NOMO-1 treated with DMSO at 0.1 percent for 48 hours (cell line): Measurements from ENCODE around the gene PMEL.
"Not testable (repeated sequence)": the region's sequence is repeated elsewhere in the genome, so short reads cannot be mapped to it uniquely, and the experiment has no call there.

Source experiments
- DNase-seq: peaks from one replicate; lab custom pipeline; 2025; ENCODE audit not compliant: unreplicated experiment; lab: John Stamatoyannopoulos, UW

Gene PMEL

DNA sequence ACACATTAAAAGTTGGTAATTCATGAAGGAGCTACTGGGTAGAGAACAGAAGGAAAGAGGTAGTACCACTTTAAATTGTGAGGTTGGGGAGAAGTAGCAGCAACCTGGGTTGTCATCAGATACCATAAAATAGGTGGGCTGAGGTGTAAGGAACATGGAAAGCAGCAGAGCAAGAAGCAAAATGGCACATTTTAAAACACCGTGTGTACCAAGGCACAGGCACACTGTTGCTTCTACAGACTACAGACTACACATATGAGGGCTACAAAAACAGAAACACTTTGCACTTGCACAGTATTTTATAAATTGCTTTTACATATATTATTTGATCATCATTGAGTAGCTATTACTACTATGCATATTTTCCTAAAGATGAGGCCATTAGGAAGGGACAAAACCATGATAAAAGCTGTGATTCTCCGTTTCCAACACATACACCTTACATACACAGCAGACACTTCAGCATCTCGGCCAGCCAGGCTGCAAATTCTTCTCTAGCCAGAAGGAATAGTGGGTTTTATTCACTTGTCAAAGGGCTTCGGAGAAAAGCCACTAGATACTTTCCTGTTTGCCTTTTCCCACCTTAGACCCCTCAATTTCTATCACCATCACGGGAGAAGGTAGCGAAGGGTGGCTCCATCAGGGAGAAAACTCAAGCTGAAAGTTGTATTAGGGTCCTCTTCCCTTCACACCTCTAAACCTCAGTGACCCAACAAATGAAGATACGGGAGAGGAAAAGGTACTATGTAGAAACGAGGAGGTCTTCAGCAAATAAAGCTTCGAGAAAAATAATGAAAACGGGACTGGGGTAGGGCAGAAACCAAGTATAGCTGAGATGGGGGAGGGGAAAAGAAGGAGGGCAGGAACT, 39.7 kb downstream of the PMEL start:
- no peak for DNase-seq

DNA sequence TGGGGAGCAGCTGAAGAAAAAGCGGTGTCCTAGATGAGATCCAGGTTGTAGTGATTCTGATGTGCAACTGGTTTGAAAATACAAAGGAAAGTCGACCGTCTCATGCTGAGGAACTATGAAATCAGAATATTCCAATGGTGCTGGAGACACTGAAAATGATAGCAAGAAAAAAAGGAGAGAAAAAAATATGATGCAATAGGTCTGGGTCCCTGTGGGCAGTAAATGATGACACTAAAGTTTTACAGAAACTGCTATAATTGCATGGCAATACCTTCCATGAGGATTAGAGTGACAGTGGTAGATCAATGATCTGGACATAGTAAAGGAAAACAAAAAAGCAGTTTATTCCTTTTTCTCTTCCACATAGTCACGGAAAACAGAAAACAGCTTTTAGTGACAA, 40.5 kb downstream of the PMEL start:
- DNase-seq: peak; percentile 5

DNA sequence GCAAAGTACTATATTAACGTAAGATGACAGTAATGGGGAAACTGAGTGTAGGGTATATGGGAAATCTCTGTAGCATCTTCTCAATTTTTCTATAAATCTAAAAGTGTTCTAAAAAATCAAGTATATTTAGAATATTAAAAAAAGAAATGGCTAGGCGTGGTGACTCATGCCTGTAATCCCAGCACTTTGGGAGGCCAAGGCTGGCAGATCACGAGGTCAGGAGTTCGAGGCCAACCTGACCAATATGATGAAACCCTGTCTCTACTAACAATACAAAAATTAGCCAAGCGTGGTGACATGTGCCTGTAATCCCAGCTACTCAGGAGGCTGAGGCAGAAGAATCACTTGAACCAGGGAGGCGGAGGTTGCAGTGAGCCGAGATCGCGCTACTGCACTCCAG, 42.2 kb downstream of the PMEL start:
- DNase-seq: not testable (repeated sequence)

DNA sequence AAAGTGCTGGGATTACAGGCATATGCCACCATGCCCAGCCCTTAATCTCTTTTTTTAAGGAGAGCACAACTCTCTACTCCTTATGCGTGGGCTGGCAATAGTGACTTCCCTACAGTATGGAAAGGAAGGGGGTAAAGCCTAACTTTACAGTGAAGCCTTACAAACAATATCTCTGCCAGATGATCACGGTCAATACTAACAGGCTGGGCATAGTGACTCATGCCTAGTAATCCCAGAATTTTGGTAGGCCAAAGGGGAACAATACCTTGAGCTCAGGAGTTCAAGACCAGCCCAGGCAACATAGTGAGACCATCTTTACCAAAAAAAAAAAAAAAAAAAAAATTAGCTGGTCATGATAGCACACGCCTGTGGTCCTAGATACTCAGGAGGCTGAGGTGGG, 43.7 kb downstream of the PMEL start:
- no peak for DNase-seq

DNA sequence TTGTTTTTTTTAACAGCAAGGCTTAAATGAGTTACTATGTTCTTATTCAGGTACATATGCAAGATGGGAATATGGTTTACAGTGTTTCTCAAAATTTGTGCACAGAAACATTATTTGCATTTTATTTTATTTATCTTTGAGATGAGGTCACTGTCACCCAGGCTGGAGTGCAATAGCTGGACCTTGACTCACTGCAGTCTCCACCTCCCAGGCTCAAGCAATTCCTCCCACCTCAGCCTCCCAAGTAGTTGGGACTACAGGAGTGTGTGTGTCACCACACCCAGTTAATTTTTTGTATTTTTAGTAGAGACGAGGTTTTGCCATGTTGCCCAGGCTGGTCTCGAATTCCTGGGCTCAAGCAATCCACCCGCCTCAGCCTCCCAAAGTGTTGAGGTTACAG, 46.8 kb downstream of the PMEL start:
- not testable (repeated sequence) for DNase-seq

DNA sequence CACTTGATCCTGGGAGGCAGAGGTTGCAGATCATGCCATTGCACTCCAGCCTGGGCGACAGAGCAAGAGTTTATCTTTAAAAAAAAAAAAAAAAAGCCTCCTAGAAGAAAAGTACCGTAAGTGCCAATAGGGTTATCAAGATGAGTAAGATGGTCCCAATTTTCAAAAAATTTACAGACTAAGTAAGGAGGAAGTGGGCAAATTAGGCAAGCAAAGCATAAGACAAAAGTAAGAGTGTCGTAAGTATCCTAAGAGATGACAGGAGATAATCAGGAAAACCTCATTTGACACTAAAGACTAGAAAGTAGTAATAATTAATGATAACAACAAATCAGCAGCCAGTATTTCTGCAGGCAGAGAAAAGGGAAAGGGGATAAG, 50.4 kb downstream of the PMEL start:
- DNase-seq: peak; percentile 72

DNA sequence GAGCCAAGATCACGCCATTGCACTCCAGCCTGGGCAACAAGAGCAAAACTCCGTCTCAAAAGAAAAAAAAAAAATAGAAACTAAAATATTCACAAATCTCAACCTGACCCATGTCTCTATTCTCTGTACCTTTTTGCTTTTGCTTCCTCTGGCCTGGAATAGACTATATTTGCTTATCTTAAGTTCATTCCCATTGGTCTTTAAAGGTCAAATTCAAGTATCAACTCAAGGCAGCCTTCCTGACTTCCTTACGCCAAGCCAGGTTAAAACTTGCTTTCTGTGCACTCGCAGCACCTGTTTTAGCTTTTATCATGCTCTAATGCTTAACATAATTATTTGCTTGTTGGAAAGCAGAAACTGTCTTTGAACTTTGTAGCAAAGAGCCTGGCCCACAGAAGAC, 52.9 kb downstream of the PMEL start:
- DNase-seq: no peak

DNA sequence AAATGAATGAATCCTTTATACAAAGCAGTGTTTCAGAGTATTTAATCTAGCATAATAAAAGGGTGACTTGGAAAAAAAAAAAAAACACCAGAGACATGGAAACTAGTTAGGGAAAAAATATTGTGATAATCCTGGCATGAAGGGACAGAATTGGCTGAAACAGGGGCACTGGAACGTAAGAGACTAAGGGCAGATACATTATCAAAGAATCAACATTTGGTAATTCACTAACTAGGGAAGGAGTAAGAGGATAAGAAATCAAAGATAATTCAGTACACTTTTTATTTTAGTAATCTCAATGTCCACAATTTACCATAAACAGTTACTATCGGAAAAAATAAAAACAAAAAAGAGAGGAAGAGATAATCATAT, 56.3 kb downstream of the PMEL start:
- DNase-seq: no peak

DNA sequence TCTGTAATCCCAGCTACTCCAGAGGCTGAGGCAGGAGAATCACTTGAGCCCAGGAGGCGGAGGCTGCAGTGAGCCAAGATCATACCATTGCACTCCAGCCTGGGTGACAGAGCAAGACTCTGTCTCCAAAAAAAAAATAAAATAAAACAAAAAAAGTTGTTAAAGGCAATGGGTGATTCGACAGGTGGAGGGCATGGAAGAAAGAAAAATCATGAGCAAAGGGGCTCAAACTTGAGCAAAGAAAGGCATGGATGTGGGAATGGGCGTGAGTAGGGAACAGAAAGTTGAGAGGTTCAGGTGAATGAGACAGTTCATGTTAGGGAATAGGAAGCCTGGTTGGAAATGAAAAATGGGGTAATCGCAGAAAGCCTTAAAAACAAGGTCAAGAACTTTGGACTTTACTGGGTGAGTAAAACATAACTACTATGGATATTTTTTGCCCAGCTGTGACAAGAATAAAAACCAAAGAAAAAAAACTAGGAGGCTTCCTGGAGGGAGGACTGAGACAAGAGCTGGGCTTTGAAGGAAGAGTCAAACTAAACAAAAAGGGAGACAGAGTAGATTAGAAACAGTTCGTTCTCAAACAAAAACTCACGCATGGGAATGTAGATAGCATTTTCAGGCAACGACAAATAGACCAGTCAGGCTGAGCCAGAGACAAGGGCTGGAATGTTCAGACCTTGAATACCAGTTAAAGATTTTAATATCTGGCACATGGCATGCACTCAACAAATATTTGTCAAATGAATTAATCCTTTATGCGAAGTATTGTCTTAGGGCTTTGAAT, 56.9 kb downstream of the PMEL start:
- DNase-seq: no peak

DNA sequence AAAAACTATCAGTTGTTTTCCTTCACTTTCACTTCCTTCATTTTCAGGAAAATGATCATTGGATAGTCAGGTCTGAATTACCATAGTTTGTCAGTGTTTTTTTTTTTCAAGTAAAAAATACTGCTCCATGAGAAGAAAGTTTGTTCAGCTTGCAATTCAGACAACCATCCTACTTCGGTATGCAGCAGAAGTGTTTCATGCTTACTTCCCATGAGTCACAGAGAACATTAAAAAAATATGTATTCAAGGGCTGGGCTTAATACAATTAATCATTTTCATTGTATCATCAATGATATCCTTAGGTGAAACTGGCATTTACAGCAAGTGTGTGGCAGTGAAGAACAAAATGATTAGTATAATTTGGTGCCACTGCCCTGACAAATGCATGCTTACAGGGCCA, 59.8 kb downstream of the PMEL start:
- peak; percentile 50 for DNase-seq
